HepG2 (cell line): ENCODE measurements around the gene OR5B21. TPM values are rescaled to one million over a fixed set of nuclear protein-coding genes. Genes with fewer than 3 reads are reported as not detected.

Experiments
- ATAC-seq: fragments of 200-7000 bp; cut with Tn5 transposase; 3 replicates; pipeline ENCODE4 v1.9.1; 2020; ENCODE audit warnings: mild to moderate bottlenecking, moderate library complexity
- BruUV-seq: library from RNA; stranded (reverse); fragments of 400-500 nt; replicated peaks from 2 replicates; lab custom pipeline; 2021; lab: Mats Ljungman, UMichigan
- CTCF ChIA-PET: fragments of 300-600 bp; formaldehyde crosslinking; extraction: SDS; loops from one replicate; lab custom pipeline; 2021; ENCODE audit warnings: low total read pairs, inconsistent platforms, low intra/inter-chr PET ratio; lab: Yijun Ruan, JAX
- POLR2A ChIA-PET: fragments of 350-600 bp; sonication (Branson Sonifier 250); formaldehyde crosslinking; loops from one replicate; lab custom pipeline; 2020; ENCODE audit warnings: antibody characterized with exemption, inconsistent platforms; lab: Yijun Ruan, JAX
- DNase-seq: peaks from one replicate; pipeline ENCODE4 v3.0.0-alpha.2; 2015; ENCODE audit warnings: low spot score
- FAIRE-seq: peaks from 3 replicates; lab custom pipeline; 2011; peaks lifted over from hg19 to GRCh38; lab: Jason Lieb, UNC
- H2AFZ ChIP-seq: one replicate; pipeline ENCODE4 v1.6.1; 2011; ENCODE audit warnings: low read length, inconsistent platforms
- H3K27ac ChIP-seq: fragments of 300-600 bp; 3 replicates; pipeline ENCODE4 v1.8.0; 2011; ENCODE audit warnings: mixed run types, mild to moderate bottlenecking, mixed read lengths, low read length, inconsistent platforms; ENCODE audit not compliant: insufficient read depth; ENCODE audit errors: extremely low read length
- H3K27me3 ChIP-seq, 2 experiments: fragments of 200-600 bp in 1 of 2; 2 replicates in 1 of 2; 3 replicates in 1 of 2; pipeline versions ENCODE4 v1.6.0 to v1.8.0; 2011; ENCODE audit warnings: low read length in 2 of 2, mild to moderate bottlenecking in 2 of 2, moderate library complexity in 2 of 2, inconsistent platforms in 1 of 2; ENCODE audit not compliant: insufficient read depth in 2 of 2, control insufficient read depth in 1 of 2
- H3K36me3 ChIP-seq, 2 experiments: fragments of 200-600 bp in 1 of 2; replicated peaks in 1 of 2; 2 replicates in 1 of 2; 3 replicates in 1 of 2; pipeline versions ENCODE4 v1.5.1 to v1.8.0; 2011; ENCODE audit warnings: low read length in 2 of 2, inconsistent platforms in 1 of 2; ENCODE audit not compliant: insufficient read depth in 2 of 2, control insufficient read depth in 1 of 2
- H3K4me1 ChIP-seq: 2 replicates; pipeline ENCODE4 v1.5.1; 2012; ENCODE audit warnings: low read length, inconsistent platforms; ENCODE audit not compliant: insufficient read depth
- H3K4me2 ChIP-seq: 2 replicates; pipeline ENCODE4 v1.6.0; 2011; ENCODE audit warnings: low read depth, low read length, inconsistent platforms
- H3K4me3 ChIP-seq, 3 experiments: fragments of 200-600 bp in 1 of 3; sonication (generic), shearing (Covaris generic) in 1 of 3; replicated peaks in 1 of 3; 2 replicates each; pipeline ENCODE4 v1.5.1; 2011 to 2016; ENCODE audit warnings: low read length in 3 of 3, inconsistent platforms in 2 of 3, low read depth in 2 of 3, mild to moderate bottlenecking in 2 of 3, control low read depth in 1 of 3, mixed read lengths in 1 of 3; ENCODE audit not compliant: insufficient read depth in 1 of 3
- H3K79me2 ChIP-seq: one replicate; pipeline ENCODE4 v1.6.1; 2011; ENCODE audit warnings: low read length, inconsistent platforms; ENCODE audit not compliant: insufficient read depth
- H3K9ac ChIP-seq: 2 replicates; pipeline ENCODE4 v1.6.0; 2011; ENCODE audit warnings: mild to moderate bottlenecking, low read depth, low read length, inconsistent platforms; ENCODE audit not compliant: insufficient read depth
- H3K9me3 ChIP-seq: 2 replicates; pipeline ENCODE4 v1.5.1; 2012; ENCODE audit warnings: mild to moderate bottlenecking, low read length
- H4K20me1 ChIP-seq: 2 replicates; pipeline ENCODE4 v1.6.0; 2011; ENCODE audit warnings: inconsistent platforms, mild to moderate bottlenecking, low read length, moderate library complexity; ENCODE audit not compliant: insufficient read depth
- BRCA1 ChIP-seq: sonication (generic); formaldehyde crosslinking; IDR thresholded peaks from 2 replicates; pipeline ENCODE4 v1.4.0; 2020; ENCODE audit warnings: missing genetic modification reagents
- CBX1 ChIP-seq: IDR thresholded peaks from one replicate; pipeline ENCODE4 v1.6.1; 2016; ENCODE audit warnings: antibody characterized with exemption, low read depth
- FIP1L1 ChIP-seq: fragments of 200-400 bp; formaldehyde crosslinking; IDR thresholded peaks from 2 replicates; pipeline ENCODE4 v1.6.1; 2018; ENCODE audit warnings: low read depth, mild to moderate bottlenecking, low read length, moderate library complexity, borderline replicate concordance; ENCODE audit not compliant: insufficient read depth
- HNRNPLL ChIP-seq: fragments of 200-400 bp; formaldehyde crosslinking; IDR thresholded peaks from 2 replicates; pipeline ENCODE4 v1.6.1; 2017; ENCODE audit warnings: mild to moderate bottlenecking, low read depth, low read length; ENCODE audit not compliant: poor library complexity, severe bottlenecking
- HOMEZ ChIP-seq: IDR thresholded peaks from 2 replicates; pipeline ENCODE4 v1.6.1; 2016; ENCODE audit warnings: low read depth
- KDM2A ChIP-seq: sonication (generic); formaldehyde crosslinking; IDR thresholded peaks from 2 replicates; pipeline ENCODE4 v1.4.0; 2020; ENCODE audit warnings: low read depth, missing genetic modification reagents, borderline replicate concordance
- MAZ ChIP-seq, 2 experiments: sonication (generic) in 1 of 2; formaldehyde crosslinking in 1 of 2; IDR thresholded peaks; 2 replicates each; pipeline versions ENCODE4 v1.5.0 to v1.6.1; 2012 to 2020; ENCODE audit warnings: low read depth in 2 of 2, mild to moderate bottlenecking in 2 of 2, borderline replicate concordance in 1 of 2, improper control_type of control experiment in 1 of 2, low read length in 1 of 2, missing genetic modification reagents in 1 of 2, moderate library complexity in 1 of 2
- MLLT10 ChIP-seq: sonication (generic); formaldehyde crosslinking; IDR thresholded peaks from 2 replicates; pipeline ENCODE4 v1.4.0; 2020; ENCODE audit warnings: missing genetic modification reagents
- MNT ChIP-seq: fragments of 450-650 bp; IDR thresholded peaks from 2 replicates; pipeline ENCODE4 v1.6.1; 2016
- PHF20 ChIP-seq: sonication (generic); formaldehyde crosslinking; IDR thresholded peaks from 2 replicates; pipeline ENCODE4 v1.5.0; 2020; ENCODE audit warnings: mild to moderate bottlenecking, missing genetic modification reagents
- RELA ChIP-seq: sonication (generic); formaldehyde crosslinking; IDR thresholded peaks from 2 replicates; pipeline ENCODE4 v1.4.0; 2020; ENCODE audit warnings: missing genetic modification reagents
- RXRB ChIP-seq: IDR thresholded peaks from 2 replicates; pipeline ENCODE4 v1.6.1; 2016; ENCODE audit warnings: borderline replicate concordance, missing genetic modification reagents, missing compliant biosample characterization
- U2AF1 ChIP-seq: fragments of 200-400 bp; formaldehyde crosslinking; optimal IDR thresholded peaks from 2 replicates; pipeline ENCODE3; 2017; ENCODE audit warnings: mild to moderate bottlenecking, low read depth, low read length
- ZNF160 ChIP-seq: sonication (generic); formaldehyde crosslinking; IDR thresholded peaks from 2 replicates; pipeline ENCODE4 v1.8.0; 2022; ENCODE audit warnings: mild to moderate bottlenecking, inconsistent platforms, missing genetic modification reagents
- WGBS: methylation state at CpG from one replicate; pipeline ENCODE4 v1.1.6; 2017; ENCODE audit warnings: low lambda C conversion rate; 5-methylcytosine and 5-hydroxymethylcytosine counted together
- in situ Hi-C: cut with HindIII; loops from 2 replicates; pipeline ENCODE4 v1.10.0; 2017; ENCODE audit warnings: low pct_unique_long_range_greater_than_20kb; ENCODE audit not compliant: extremely low pct_ligation_motif_present
- intact Hi-C: fragments of 100-400 bp; cut with micrococcal nuclease; formaldehyde crosslinking; loops from one replicate; pipeline ENCODE4 v1.10.0; 2022; ENCODE audit not compliant: unreplicated experiment
- polyA plus RNA-seq, 8 experiments: library from polyadenylated mRNA; depleted of rRNA in 3 of 8; stranded (reverse) in 7 of 8; unstranded in 1 of 8; fragments of >200 nt; fragmentation: Illumina TruSeq in 4 of 8; extraction: Trizol in 4 of 8; gene quantifications; 2 replicates each; pipeline versions ENCODE4 v1.2.1 to v1.2.3, GENCODE V29; 2011 to 2016; ENCODE audit warnings: low read depth in 4 of 8, missing spikeins in 1 of 8, mixed read lengths in 1 of 8; ENCODE audit not compliant: insufficient read depth in 1 of 8
- total RNA-seq, 5 experiments: library from RNA; depleted of rRNA; stranded (reverse); fragments of >200 nt; fragmentation: Illumina TruSeq; extraction: Trizol; gene quantifications; 2 replicates each; pipeline ENCODE4 v1.2.3, GENCODE V29; 2016; ENCODE audit warnings: low read depth in 1 of 5

Gene OR5B21
- total and polyA plus RNA-seq, 2 of the 13 experiments (the other 11 are each of a cell fraction or from before 2014, with no cell fraction given), result not detected

- TF ChIP-seq PHF20 (no peak), KDM2A (CRISPR knock-in tag) (no peak)
Measured at GRCh38 chr11:58494101-58494500, 13.8 kb downstream of the OR5B21 start (continued).

- WGBS, result 9% methylated on average over 2 of the region's 2 CpGs
- H3K4me1 ChIP-seq, result no peaks in the 10 kb centered on the region
- FAIRE-seq, result no peak
- H3K27me3 ChIP-seq, result no peaks in the 10 kb centered on the region
- no peak overlapping the region for H3K4me3 ChIP-seq
- H2AFZ ChIP-seq, result no peak overlapping the region
- no peaks in the 10 kb centered on the region for H3K79me2 ChIP-seq
- no peak overlapping the region for H3K27ac ChIP-seq
- POLR2A ChIA-PET, result no interaction called here
- H4K20me1 ChIP-seq, result no peaks in the 10 kb centered on the region
- ATAC-seq, result no peak
- in situ Hi-C loops (loop anchor here (25.0 kb wide), 1 partner anchor 331 kb away; no protein-coding TSS in a partner anchor), intact Hi-C loops (no loop called here)
- H3K36me3 ChIP-seq, result no peaks in the 10 kb centered on the region
- CTCF ChIA-PET, result no interaction called here
- no peaks in the 10 kb centered on the region for H3K9me3 ChIP-seq
- H3K9ac ChIP-seq, result no peak overlapping the region
- no peak for DNase-seq
- no peak overlapping the region for H3K4me2 ChIP-seq
- BruUV-seq, result no TSS peak
- TF ChIP-seq MNT (no peak), BRCA1 (CRISPR knock-in tag) (no peak), RELA (CRISPR knock-in tag) (no peak), HOMEZ (CRISPR knock-in tag) (no peak), ZNF160 (CRISPR knock-in tag) (no peak), HNRNPLL (no peak), FIP1L1 (no peak), RXRB (CRISPR knock-in tag) (no peak), KDM2A (CRISPR knock-in tag) (no peak), CBX1 (no peak), MLLT10 (CRISPR knock-in tag) (no peak), MAZ (IDR thresholded peaks at IDR 0.05; ENCODE audit: borderline replicate concordance, low read depth, low read length) (no peak), MAZ (CRISPR knock-in tag; IDR thresholded peaks at IDR 0.05; ENCODE audit: low read depth) (no peak), U2AF1 (no peak)
Measured at GRCh38 chr11:58493676-58494075, 14.2 kb downstream of the OR5B21 start.
